Thyroid gland (tissue), 4 donors: ENCODE data around the gene ASCL4. TPM values are rescaled to one million over a fixed set of nuclear protein-coding genes. Genes with fewer than 3 reads are reported as not detected.

Source experiments
- DNase-seq, 2 donors: peaks; one replicate each; pipeline ENCODE4 v3.0.0-alpha.2; 2019
- H3K27ac ChIP-seq, 3 donors: fragments of 200-600 bp; sonication (generic); 1 replicate in 2 of 3; 2 replicates in 1 of 3; pipeline ENCODE4 v1.5.1; 2016 to 2019; ENCODE audit warnings: mild to moderate bottlenecking in 1 of 3, moderate library complexity in 1 of 3
- H3K27me3 ChIP-seq: fragments of 200-600 bp; sonication (generic); one replicate; pipeline ENCODE4 v1.5.1; 2019
- H3K36me3 ChIP-seq, 2 donors: fragments of 200-600 bp; sonication (generic); one replicate each; pipeline ENCODE4 v1.5.1; 2016 to 2019
- H3K4me1 ChIP-seq, 2 donors: fragments of 200-600 bp; sonication (generic); one replicate each; pipeline ENCODE4 v1.5.1; 2017 to 2019
- H3K4me3 ChIP-seq, 3 donors: fragments of 200-600 bp; sonication (generic); replicated peaks in 1 of 3; 1 replicate in 2 of 3; 2 replicates in 1 of 3; pipeline ENCODE4 v1.5.1; 2016; ENCODE audit warnings: mild to moderate bottlenecking in 1 of 3
- H3K9me3 ChIP-seq: fragments of 200-600 bp; sonication (generic); one replicate; pipeline ENCODE4 v1.5.1; 2017
- CTCF ChIP-seq, 6 experiments: fragments of 200-600 bp in 3 of 6; fragments of 450-650 bp in 3 of 6; sonication (generic) in 3 of 6; IDR thresholded peaks; one replicate each; pipeline ENCODE4 v1.5.1; 2016 to 2019; ENCODE audit warnings: antibody characterized with exemption in 6 of 6, mild to moderate bottlenecking in 2 of 6, inconsistent platforms in 1 of 6, moderate library complexity in 1 of 6
- POLR2A ChIP-seq, 2 donors: fragments of 450-650 bp; IDR thresholded peaks; one replicate each; pipeline ENCODE4 v1.6.1; 2017; ENCODE audit warnings: antibody characterized with exemption in 2 of 2, mild to moderate bottlenecking in 2 of 2, moderate library complexity in 1 of 2
- WGBS, 2 donors: methylation state at CpG; one replicate each; pipeline ENCODE4 v1.1.5; 2017; 5-methylcytosine and 5-hydroxymethylcytosine counted together
- intact Hi-C: fragments of 100-400 bp; cut with DNase I; formaldehyde crosslinking; loops from one replicate; pipeline ENCODE4 v1.15.1; 2023
- total RNA-seq, 4 donors: library from RNA; depleted of rRNA; stranded (reverse); fragments of >200 nt; gene quantifications; one replicate each; pipeline ENCODE4 v1.2.3, GENCODE V29; 2016

The ASCL4 gene
- total RNA-seq, 4 donors from 2014 or later = not detected

- Histone ChIP-seq H3K27me3 (no peaks in the 10 kb centered on the region), H3K36me3 (peaks cover 31 to 49% of the 10 kb centered on the region in 2 donors), H3K27ac (no peak overlapping the region), H3K4me1 (no peaks in the 10 kb centered on the region), H3K4me3 (no peak overlapping the region), H3K9me3 (no peaks in the 10 kb centered on the region)
- TF ChIP-seq POLR2A (IDR thresholded peaks at IDR 0.05) (no peak), CTCF (IDR thresholded peaks at IDR 0.05) (no peak)
- WGBS, 2 donors = 91% methylated on average over 5 of the region's 5 CpGs
- no peak for DNase-seq
- intact Hi-C loops = no loop called here
Observed at GRCh38 chr12:107734139-107734538, 40.4 kb upstream of the ASCL4 start.

GRCh38 chr12:107735763-107736162 is 38.7 kb upstream of the ASCL4 start:
- 90 to 97% methylated on average over 2 of the region's 2 CpGs for WGBS, 2 donors
- TF ChIP-seq CTCF (IDR thresholded peaks at IDR 0.05) (no peak), POLR2A (IDR thresholded peaks at IDR 0.05) (no peak)
- intact Hi-C loops = no loop called here
- no peak overlapping the region for H3K4me3 ChIP-seq
- peaks cover 45 to 65% of the 10 kb centered on the region in 2 donors for H3K36me3 ChIP-seq
- no peaks in the 10 kb centered on the region for H3K9me3 ChIP-seq
- H3K27me3 ChIP-seq = no peaks in the 10 kb centered on the region
- no peak for DNase-seq
- H3K27ac ChIP-seq = no peak overlapping the region
- H3K4me1 ChIP-seq = no peaks in the 10 kb centered on the region

- intact Hi-C loops = no loop called here
- no peaks in the 10 kb centered on the region for H3K27me3 ChIP-seq
- TF ChIP-seq POLR2A (IDR thresholded peaks at IDR 0.05) (no peak), CTCF (IDR thresholded peaks at IDR 0.05) (no peak)
- peaks cover 56 to 75% of the 10 kb centered on the region in 2 donors for H3K36me3 ChIP-seq
- 86 to 93% methylated on average over 4 of the region's 4 CpGs for WGBS, 2 donors
- no peaks in the 10 kb centered on the region for H3K4me1 ChIP-seq
- H3K27ac ChIP-seq = no peak overlapping the region
- no peak overlapping the region for H3K4me3 ChIP-seq
- no peaks in the 10 kb centered on the region for H3K9me3 ChIP-seq
- no peak for DNase-seq
Observed at GRCh38 chr12:107736914-107737313, 37.6 kb upstream of the ASCL4 start.

- no peak for DNase-seq
- Histone ChIP-seq H3K4me3 (no peak overlapping the region), H3K9me3 (no peaks in the 10 kb centered on the region), H3K4me1 (peaks cover 6 to 8% of the 10 kb centered on the region in 2 donors), H3K27ac (no peak overlapping the region), H3K27me3 (no peaks in the 10 kb centered on the region), H3K36me3 (peaks cover 43 to 57% of the 10 kb centered on the region in 2 donors)
- no peak for TF ChIP-seq POLR2A (IDR thresholded peaks at IDR 0.05)
- TF ChIP-seq CTCF (IDR thresholded peaks at IDR 0.05) = no peak
- intact Hi-C loops = no loop called here
- WGBS, 2 donors = 72 to 80% methylated on average over 6 of the region's 6 CpGs
Observed at GRCh38 chr12:107748472-107748871, 26.0 kb upstream of the ASCL4 start.

GRCh38 chr12:107749083-107749482 is 25.4 kb upstream of the ASCL4 start:
- no peak for DNase-seq
- H3K9me3 ChIP-seq = no peaks in the 10 kb centered on the region
- H3K27ac ChIP-seq = no peak overlapping the region
- peaks cover 6 to 8% of the 10 kb centered on the region in 2 donors for H3K4me1 ChIP-seq
- no peaks in the 10 kb centered on the region for H3K27me3 ChIP-seq
- H3K4me3 ChIP-seq = no peak overlapping the region
- peaks cover 43 to 55% of the 10 kb centered on the region in 2 donors for H3K36me3 ChIP-seq
- 92 to 94% methylated on average over 1 of the region's 1 CpG for WGBS, 2 donors
- intact Hi-C loops = no loop called here
- TF ChIP-seq POLR2A (IDR thresholded peaks at IDR 0.05) = no peak
- TF ChIP-seq CTCF (IDR thresholded peaks at IDR 0.05) = no peak
